ENCODE results near the gene SOX30. TPM values are rescaled to one million over a fixed set of nuclear protein-coding genes. Genes with fewer than 3 reads are reported as not detected.

SOX30 gene
- total RNA-seq, 2 experiments from 2014 or later = not detected

- ATAC-seq (ENCODE audit: poor library complexity) (no peak), DNase-seq (no peak)
- Histone ChIP-seq H3K27ac (ENCODE audit: low read depth in 1 of 2, low read length in 2 of 2) (no peak overlapping the region), H3K4me1 (ENCODE audit: insufficient read depth, low read length) (no peaks in the 10 kb centered on the region), H3K9me3 (ENCODE audit: control insufficient read depth in 1 of 2, insufficient read depth in 1 of 2, low read length in 2 of 2) (no peaks in the 10 kb centered on the region), H3K36me3 (ENCODE audit: insufficient read depth, low read length) (no peaks in the 10 kb centered on the region), H3K27me3 (ENCODE audit: control insufficient read depth in 1 of 2, insufficient read depth in 2 of 2, low read length in 2 of 2) (no peaks in the 10 kb centered on the region), H3K4me3 (ENCODE audit: low read length) (no peak overlapping the region)
- POLR2A ChIA-PET = no interaction called here
- no peak for TF ChIP-seq CTCF (IDR thresholded peaks at IDR 0.05)
- no peaks in the 10 kb centered on the region for H3K4me1 Mint-ChIP-seq (ENCODE audit: low read depth)
- H3K36me3 Mint-ChIP-seq (ENCODE audit: low read depth) = no peaks in the 10 kb centered on the region
- H3K27ac Mint-ChIP-seq = no peak overlapping the region
- no peaks in the 10 kb centered on the region for H3K27me3 Mint-ChIP-seq
- intact Hi-C loops (cut with DNase I, micrococcal nuclease) = no loop called here
- no peaks in the 10 kb centered on the region for H3K9me3 Mint-ChIP-seq
- CTCF ChIA-PET = no interaction called here
- H3K4me3 Mint-ChIP-seq = no peak overlapping the region
These were observed 11.7 kb downstream of the SOX30 start for GRCh38 chr5:157640406-157641066.

- H3K27ac Mint-ChIP-seq = no peak overlapping the region
- H3K27me3 ChIP-seq (ENCODE audit: control insufficient read depth in 1 of 2, insufficient read depth in 2 of 2, low read length in 2 of 2) = no peaks in the 10 kb centered on the region
- H3K4me3 ChIP-seq (ENCODE audit: low read length) = no peak overlapping the region
- H3K27ac ChIP-seq (ENCODE audit: low read depth in 1 of 2, low read length in 2 of 2) = no peak overlapping the region
- no peaks in the 10 kb centered on the region for H3K4me1 Mint-ChIP-seq (ENCODE audit: low read depth)
- no peaks in the 10 kb centered on the region for H3K27me3 Mint-ChIP-seq
- ChIA-PET POLR2A (no interaction called here), CTCF (interaction anchor here (1.0 to 1.6 kb wide), 2 partner anchors 21 to 32 kb away, joined by 3 read pairs; no protein-coding TSS in a partner anchor)
- ATAC-seq (ENCODE audit: poor library complexity) (no peak), DNase-seq (no peak)
- no peaks in the 10 kb centered on the region for H3K36me3 ChIP-seq (ENCODE audit: insufficient read depth, low read length)
- H3K9me3 ChIP-seq (ENCODE audit: control insufficient read depth in 1 of 2, insufficient read depth in 1 of 2, low read length in 2 of 2) = peaks cover 0 to 7% of the 10 kb centered on the region in 2 experiments
- no peak for TF ChIP-seq CTCF (IDR thresholded peaks at IDR 0.05)
- H3K36me3 Mint-ChIP-seq (ENCODE audit: low read depth) = no peaks in the 10 kb centered on the region
- intact Hi-C loops (cut with DNase I, micrococcal nuclease) = no loop called here
- H3K4me3 Mint-ChIP-seq = no peak overlapping the region
- no peaks in the 10 kb centered on the region for H3K9me3 Mint-ChIP-seq
- no peaks in the 10 kb centered on the region for H3K4me1 ChIP-seq (ENCODE audit: insufficient read depth, low read length)
These were observed 21.9 kb downstream of the SOX30 start for GRCh38 chr5:157630341-157630740.

- no peaks in the 10 kb centered on the region for H3K4me1 Mint-ChIP-seq (ENCODE audit: low read depth)
- peaks cover 0 to 7% of the 10 kb centered on the region in 2 experiments for H3K9me3 ChIP-seq (ENCODE audit: control insufficient read depth in 1 of 2, insufficient read depth in 1 of 2, low read length in 2 of 2)
- H3K4me3 Mint-ChIP-seq = no peak overlapping the region
- no peak overlapping the region for H3K27ac ChIP-seq (ENCODE audit: low read depth in 1 of 2, low read length in 2 of 2)
- H3K4me3 ChIP-seq (ENCODE audit: low read length) = no peak overlapping the region
- H3K9me3 Mint-ChIP-seq = no peaks in the 10 kb centered on the region
- ATAC-seq (ENCODE audit: poor library complexity) (no peak), DNase-seq (no peak)
- H3K27ac Mint-ChIP-seq = no peak overlapping the region
- no peaks in the 10 kb centered on the region for H3K36me3 Mint-ChIP-seq (ENCODE audit: low read depth)
- no peak for TF ChIP-seq CTCF (IDR thresholded peaks at IDR 0.05)
- no peaks in the 10 kb centered on the region for H3K27me3 Mint-ChIP-seq
- H3K36me3 ChIP-seq (ENCODE audit: insufficient read depth, low read length) = no peaks in the 10 kb centered on the region
- intact Hi-C loops (cut with DNase I, micrococcal nuclease) = no loop called here
- no peaks in the 10 kb centered on the region for H3K4me1 ChIP-seq (ENCODE audit: insufficient read depth, low read length)
- CTCF ChIA-PET = no interaction called here
- no peaks in the 10 kb centered on the region for H3K27me3 ChIP-seq (ENCODE audit: control insufficient read depth in 1 of 2, insufficient read depth in 2 of 2, low read length in 2 of 2)
- POLR2A ChIA-PET = no interaction called here
These were observed 25.4 kb downstream of the SOX30 start for GRCh38 chr5:157626831-157627230.

All from CD4-positive, alpha-beta T cell (primary cell).